GM12878 (cell line): ENCODE results near the gene SPATS1. TPM values are rescaled to one million over a fixed set of nuclear protein-coding genes. Genes with fewer than 3 reads are reported as not detected.
A peak's percentile ranks its signal among the peaks of the same experiment; 100 is the strongest.

ENCODE experiments used
- ATAC-seq: fragments of 200-7000 bp; cut with Tn5 transposase; 3 replicates; pipeline ENCODE4 v1.9.1; 2020; ENCODE audit warnings: mild to moderate bottlenecking, moderate library complexity
- BruUV-seq: library from RNA; stranded (reverse); fragments of 400-500 nt; replicated peaks from 2 replicates; lab custom pipeline; 2021; lab: Mats Ljungman, UMichigan
- CTCF ChIA-PET: fragments of 300-600 bp; sonication (Branson Sonifier 250); formaldehyde crosslinking; extraction: SDS; loops from one replicate; lab custom pipeline; 2021; ENCODE audit warnings: inconsistent platforms; lab: Yijun Ruan, JAX
- POLR2A ChIA-PET: fragments of 350-600 bp; formaldehyde crosslinking; extraction: SDS; loops from one replicate; lab custom pipeline; 2021; ENCODE audit warnings: inconsistent platforms; lab: Charles Lee
- RAD21 ChIA-PET: fragments of 300-600 bp; sonication (Branson Sonifier 250); formaldehyde crosslinking; loops from one replicate; lab custom pipeline; 2023; ENCODE audit warnings: antibody characterized with exemption; ENCODE audit not compliant: unreplicated experiment; lab: Charles Lee
- SMC1A ChIA-PET: fragments of 300-600 bp; sonication (Branson Sonifier 250); formaldehyde crosslinking; loops from one replicate; lab custom pipeline; 2023; ENCODE audit not compliant: unreplicated experiment, uncharacterized antibody; lab: Charles Lee
- DNase-seq: peaks from one replicate; pipeline ENCODE4 v3.0.0-alpha.2; 2011; ENCODE audit warnings: low read depth, low spot score
- FAIRE-seq: peaks from 3 replicates; lab custom pipeline; 2011; peaks lifted over from hg19 to GRCh38; lab: Jason Lieb, UNC
- H2AFZ ChIP-seq: 2 replicates; pipeline ENCODE4 v1.6.0; 2011; ENCODE audit warnings: low read depth, low read length, control low read depth; ENCODE audit not compliant: control insufficient read depth
- H3K27ac ChIP-seq: 2 replicates; pipeline ENCODE4 v1.5.1; 2011; ENCODE audit warnings: control low read depth; ENCODE audit not compliant: control insufficient read depth, insufficient read depth
- H3K27me3 ChIP-seq, 2 experiments: replicated peaks in 1 of 2; 2 replicates each; pipeline versions ENCODE4 v1.6.0 to v1.6.1; 2011; ENCODE audit warnings: low read length in 1 of 2; ENCODE audit not compliant: control insufficient read depth in 2 of 2, insufficient read depth in 2 of 2
- H3K36me3 ChIP-seq, 2 experiments: 2 replicates each; pipeline ENCODE4 v1.5.1; 2011; ENCODE audit warnings: low read length in 1 of 2; ENCODE audit not compliant: control insufficient read depth in 2 of 2, insufficient read depth in 2 of 2
- H3K4me1 ChIP-seq: 2 replicates; pipeline ENCODE4 v1.6.1; 2011; ENCODE audit warnings: mild to moderate bottlenecking, low read length, moderate library complexity, mixed read lengths; ENCODE audit not compliant: control insufficient read depth, insufficient read depth
- H3K4me2 ChIP-seq: 2 replicates; pipeline ENCODE4 v1.6.0; 2011; ENCODE audit warnings: control low read depth; ENCODE audit not compliant: control insufficient read depth, insufficient read depth
- H3K4me3 ChIP-seq: fragments of 200-600 bp; sonication (generic); 2 replicates; pipeline ENCODE4 v1.5.1; 2016
- H3K79me2 ChIP-seq: 2 replicates; pipeline ENCODE4 v1.6.0; 2011; ENCODE audit warnings: low read length; ENCODE audit not compliant: control insufficient read depth, insufficient read depth
- H3K9ac ChIP-seq: 2 replicates; pipeline ENCODE4 v1.8.0; 2011; ENCODE audit warnings: low read length, control low read depth, mixed read lengths; ENCODE audit not compliant: control insufficient read depth, insufficient read depth
- H3K9me3 ChIP-seq: replicated peaks from 3 replicates; pipeline ENCODE4 v1.5.1; 2011; ENCODE audit warnings: mild to moderate bottlenecking, low read length; ENCODE audit not compliant: control insufficient read depth, insufficient read depth
- H4K20me1 ChIP-seq: 2 replicates; pipeline ENCODE4 v1.6.0; 2011; ENCODE audit not compliant: control insufficient read depth, insufficient read depth
- CBFB ChIP-seq: IDR thresholded peaks from 2 replicates; pipeline ENCODE4 v1.6.1; 2016; ENCODE audit warnings: antibody characterized with exemption, low read depth
- CREB1 ChIP-seq: IDR thresholded peaks from 2 replicates; pipeline ENCODE4 v1.6.1; 2012; ENCODE audit warnings: low read depth, mild to moderate bottlenecking, inconsistent platforms
- CREM ChIP-seq: IDR thresholded peaks from 2 replicates; pipeline ENCODE4 v1.6.1; 2014; ENCODE audit warnings: antibody characterized with exemption, low read depth
- DPF2 ChIP-seq: fragments of 450-650 bp; IDR thresholded peaks from 2 replicates; pipeline ENCODE4 v1.6.1; 2017; ENCODE audit warnings: mild to moderate bottlenecking
- HCFC1 ChIP-seq: fragments of 150-350 bp; IDR thresholded peaks from 2 replicates; pipeline ENCODE4 v1.6.1; 2014; ENCODE audit warnings: low read length
- HDAC6 ChIP-seq: fragments of 200-600 bp; sonication (generic); IDR thresholded peaks from one replicate; pipeline ENCODE4 v1.8.0; 2017; ENCODE audit warnings: antibody characterized with exemption; ENCODE audit not compliant: unreplicated experiment
- HDGF ChIP-seq: fragments of 450-650 bp; IDR thresholded peaks from 2 replicates; pipeline ENCODE4 v1.6.1; 2016; ENCODE audit warnings: antibody characterized with exemption
- IRF4 ChIP-seq: IDR thresholded peaks from 2 replicates; pipeline ENCODE4 v1.6.1; 2011; ENCODE audit warnings: low read depth, low read length
- JUND ChIP-seq: IDR thresholded peaks from 2 replicates; pipeline ENCODE4 v1.6.1; 2012; ENCODE audit warnings: low read depth, mild to moderate bottlenecking, low read length, improper control_type of control experiment, moderate library complexity
- LARP7 ChIP-seq: fragments of 450-650 bp; IDR thresholded peaks from 2 replicates; pipeline ENCODE4 v1.6.1; 2017; ENCODE audit warnings: mild to moderate bottlenecking
- MYB ChIP-seq: fragments of 150-350 bp; IDR thresholded peaks from 2 replicates; pipeline ENCODE4 v1.6.1; 2014; ENCODE audit warnings: mild to moderate bottlenecking, low read depth, low read length, borderline replicate concordance
- NR2C1 ChIP-seq: fragments of 450-650 bp; IDR thresholded peaks from 2 replicates; pipeline ENCODE4 v1.6.1; 2017; ENCODE audit warnings: antibody characterized with exemption, mild to moderate bottlenecking, moderate library complexity
- PAX5 ChIP-seq: IDR thresholded peaks from 2 replicates; pipeline ENCODE4 v1.6.1; 2011; ENCODE audit warnings: low read depth, low read length, borderline replicate concordance
- RELA ChIP-seq: fragments of 450-650 bp; IDR thresholded peaks from 2 replicates; pipeline ENCODE4 v1.8.0; 2014; ENCODE audit warnings: borderline replicate concordance; ENCODE audit not compliant: partially characterized antibody
- RUNX3 ChIP-seq: IDR thresholded peaks from 2 replicates; pipeline ENCODE4 v1.6.1; 2012; ENCODE audit warnings: low read length, inconsistent platforms
- SIX5 ChIP-seq: IDR thresholded peaks from 2 replicates; pipeline ENCODE4 v1.6.1; 2011; ENCODE audit warnings: mild to moderate bottlenecking, low read depth, low read length, moderate library complexity; ENCODE audit not compliant: severe bottlenecking
- SRF ChIP-seq, 2 experiments: IDR thresholded peaks; 2 replicates each; pipeline ENCODE4 v1.6.1; 2011; ENCODE audit warnings: low read depth in 2 of 2, low read length in 2 of 2, mild to moderate bottlenecking in 1 of 2, moderate library complexity in 1 of 2
- STAT1 ChIP-seq: fragments of 450-650 bp; conservative IDR thresholded peaks from 2 replicates; pipeline ENCODE4 v1.6.1; 2014; ENCODE audit warnings: antibody characterized with exemption, mild to moderate bottlenecking
- SUPT20H ChIP-seq: IDR thresholded peaks from 2 replicates; pipeline ENCODE4 v1.6.1; 2011; ENCODE audit warnings: low read depth, mild to moderate bottlenecking, low read length, moderate library complexity, borderline replicate concordance; ENCODE audit not compliant: control insufficient read depth
- SUZ12 ChIP-seq: fragments of 200-600 bp; sonication (generic); IDR thresholded peaks from one replicate; pipeline ENCODE4 v1.6.1; 2018; ENCODE audit warnings: antibody characterized with exemption, mild to moderate bottlenecking; ENCODE audit not compliant: unreplicated experiment
- TCF7 ChIP-seq: IDR thresholded peaks from 2 replicates; pipeline ENCODE4 v1.6.1; 2014; ENCODE audit warnings: antibody characterized with exemption, borderline replicate concordance
- ZBED1 ChIP-seq: IDR thresholded peaks from 2 replicates; pipeline ENCODE4 v1.6.1; 2016; ENCODE audit warnings: borderline replicate concordance
- ZBTB33 ChIP-seq: fragments of 450-650 bp; IDR thresholded peaks from 2 replicates; pipeline ENCODE4 v1.6.1; 2017; ENCODE audit warnings: mild to moderate bottlenecking
- ZNF24 ChIP-seq: fragments of 450-650 bp; IDR thresholded peaks from 2 replicates; pipeline ENCODE4 v1.6.1; 2017; ENCODE audit warnings: antibody characterized with exemption, mild to moderate bottlenecking
- ZNF274 ChIP-seq: IDR thresholded peaks from one replicate; pipeline ENCODE4 v1.8.0; 2011; ENCODE audit not compliant: insufficient read length, insufficient read depth
- WGBS: methylation state at CpG from one replicate; pipeline ENCODE4 v1.1.6; 2016; ENCODE audit warnings: low lambda C conversion rate; ENCODE audit not compliant: insufficient replicate concordance, insufficient coverage; ENCODE audit errors: missing lambda C conversion rate; 5-methylcytosine and 5-hydroxymethylcytosine counted together
- in situ Hi-C: fragments of 300-500 bp; cut with MboI; formaldehyde crosslinking; loops from 9 replicates; pipeline ENCODE4 v1.14.3; 2018; ENCODE audit warnings: mixed read lengths
- intact Hi-C: fragments of 100-400 bp; cut with micrococcal nuclease; formaldehyde crosslinking; loops from one replicate; pipeline ENCODE4 v1.14.2; 2022; ENCODE audit not compliant: unreplicated experiment
- polyA plus RNA-seq, 11 experiments: library from polyadenylated mRNA; depleted of rRNA in 4 of 11; unstranded in 6 of 11; stranded (reverse) in 5 of 11; fragments of >200 nt; fragmentation: Nextera tagmentation in 4 of 11; fragmentation: Illumina TruSeq in 1 of 11; extraction: Ambion mirVana in 4 of 11; extraction: Trizol in 1 of 11; gene quantifications; 1 replicate in 1 of 11; 2 replicates in 10 of 11; pipeline versions ENCODE4 v1.2.1 to v1.2.3, GENCODE V29; 2011 to 2016; ENCODE audit warnings: inconsistent platforms in 2 of 11, missing spikeins in 2 of 11, low read depth in 1 of 11
- total RNA-seq, 4 experiments: library from RNA; depleted of rRNA in 3 of 4; stranded (reverse); fragments of >200 nt in 3 of 4; fragmentation: Illumina TruSeq in 1 of 4; extraction: Trizol in 1 of 4; gene quantifications; 2 replicates each; pipeline versions ENCODE4 v1.2.1 to v1.2.3, GENCODE V29; 2013 to 2021

The SPATS1 gene
- total and polyA plus RNA-seq, 10 of the 15 experiments (the other 5 are each of a cell fraction or from before 2014, with no cell fraction given): 0.12 TPM; not detected in 9

- ChIA-PET RAD21 (interaction anchor here (1.0 kb wide), 1 partner anchor 45 kb away, joined by 3 read pairs; no protein-coding TSS in a partner anchor), SMC1A (interaction anchor here (0.5 to 2.7 kb wide), 2 partner anchors 45 to 121 kb away, joined by 3 to 11 read pairs; no protein-coding TSS in a partner anchor), POLR2A (no interaction called here), CTCF (interaction anchor here (0.5 to 2.8 kb wide), 25 partner anchors 9 to 704 kb away, joined by 3 to 34 read pairs (median 5); partner anchors contain the start of genes CDC5L and HSP90AB1)
- H4K20me1 ChIP-seq: no peaks in the 10 kb centered on the region
- H3K9me3 ChIP-seq: no peaks in the 10 kb centered on the region
- BruUV-seq: no TSS peak
- H3K27ac ChIP-seq: peak within 1 kb of the TSS; percentile 67
- H3K9ac ChIP-seq: peak within 1 kb of the TSS; percentile 80
- H3K36me3 ChIP-seq: peaks cover 4 to 14% of the 10 kb centered on the region in 2 experiments
- FAIRE-seq (peak; percentile 87), ATAC-seq (peak; percentile 96), DNase-seq (peak; percentile 49)
- in situ Hi-C loops (no loop called here), intact Hi-C loops (loop anchor here (2.0 kb wide), 1 partner anchor 48 kb away; the partner anchor contains the start of gene NFKBIE)
- no peaks in the 10 kb centered on the region; a peak in 1 of 4 replicates for H3K27me3 ChIP-seq
- peaks cover 11% of the 10 kb centered on the region for H3K79me2 ChIP-seq
- peaks cover 5% of the 10 kb centered on the region for H3K4me1 ChIP-seq
- peak within 1 kb of the TSS; percentile 97 for H3K4me3 ChIP-seq
- 3% methylated on average over 52 of the region's 52 CpGs for WGBS
- H3K4me2 ChIP-seq: peak within 1 kb of the TSS; percentile 81
- peak within 1 kb of the TSS; percentile 72 for H2AFZ ChIP-seq
- TF ChIP-seq NR2C1: peak; percentile 63
- TF ChIP-seq ZNF274: no peak
- no peak for TF ChIP-seq HDGF
- 0 out of 4 replicates have a peak, but pooled peaks of 1 of the 2 experiments have one; percentile 49 for TF ChIP-seq SRF (IDR thresholded peaks at IDR 0.05; ENCODE audit: low read depth in 2 of 2, low read length in 2 of 2)
- peak; percentile 91 for TF ChIP-seq LARP7
- TF ChIP-seq CREB1: peak; percentile 95
- TF ChIP-seq CREM: peak; percentile 96
- peak; percentile 75 for TF ChIP-seq HCFC1
- TF ChIP-seq MYB: no peak
- TF ChIP-seq SUPT20H: no peak
- TF ChIP-seq TCF7: no peak
- no peak for TF ChIP-seq ZBTB33
- TF ChIP-seq STAT1: peak; percentile 80; the same call in 1 of the 2 replicates
- peak; percentile 74; the same call in 1 of the 2 replicates for TF ChIP-seq PAX5
- peak; percentile 81 for TF ChIP-seq CBFB
- no peak for TF ChIP-seq JUND
- no peak for TF ChIP-seq SUZ12
- TF ChIP-seq HDAC6: no peak
- peak; percentile 68 for TF ChIP-seq RELA
- TF ChIP-seq ZNF24: peak; percentile 81
- TF ChIP-seq ZBED1: peak; percentile 53; the same call in 1 of the 2 replicates
- peak; percentile 65; the same call in 1 of the 2 replicates for TF ChIP-seq IRF4
- TF ChIP-seq DPF2: peak; percentile 100
- peak; percentile 51 for TF ChIP-seq SIX5
- TF ChIP-seq RUNX3: peak; percentile 89
Observed at GRCh38 chr6:44312901-44313788, 29.3 kb upstream of the SPATS1 start, which contains the start of gene AARS2. TSS of gene AARS2 (minus strand) at chr6:44313347. CDS start at chr6:44313323, 24 bp downstream.
